Left forelimb (tissue), 1 donor: ENCODE measurements around the gene LYRM9.
"Not testable (repeated sequence)": the region's sequence is repeated elsewhere in the genome, so short reads cannot be mapped to it uniquely, and the experiment has no call there.

Experiments
- DNase-seq: peaks from one replicate; pipeline ENCODE4 v3.0.0-alpha.2; 2018; ENCODE audit warnings: low spot score

LYRM9 gene

DNA sequence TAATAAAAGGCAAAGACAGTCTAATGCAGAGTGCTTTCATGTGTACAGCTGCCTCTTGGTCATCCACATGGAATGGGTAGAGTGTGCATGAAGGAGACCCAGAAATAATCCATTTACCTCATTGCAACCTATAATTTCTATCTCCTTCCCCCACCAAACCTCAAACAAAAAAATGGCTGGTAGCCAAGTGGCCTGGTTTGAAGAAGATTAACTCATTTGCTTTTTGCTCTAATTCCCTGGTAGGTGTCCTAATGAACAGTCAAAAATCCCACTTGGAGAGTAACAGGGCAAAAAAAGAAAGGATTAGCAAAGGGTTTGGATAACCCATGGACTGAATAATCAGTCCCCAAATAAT, 13.0 kb upstream of the LYRM9 start:
- no peak for DNase-seq

DNA sequence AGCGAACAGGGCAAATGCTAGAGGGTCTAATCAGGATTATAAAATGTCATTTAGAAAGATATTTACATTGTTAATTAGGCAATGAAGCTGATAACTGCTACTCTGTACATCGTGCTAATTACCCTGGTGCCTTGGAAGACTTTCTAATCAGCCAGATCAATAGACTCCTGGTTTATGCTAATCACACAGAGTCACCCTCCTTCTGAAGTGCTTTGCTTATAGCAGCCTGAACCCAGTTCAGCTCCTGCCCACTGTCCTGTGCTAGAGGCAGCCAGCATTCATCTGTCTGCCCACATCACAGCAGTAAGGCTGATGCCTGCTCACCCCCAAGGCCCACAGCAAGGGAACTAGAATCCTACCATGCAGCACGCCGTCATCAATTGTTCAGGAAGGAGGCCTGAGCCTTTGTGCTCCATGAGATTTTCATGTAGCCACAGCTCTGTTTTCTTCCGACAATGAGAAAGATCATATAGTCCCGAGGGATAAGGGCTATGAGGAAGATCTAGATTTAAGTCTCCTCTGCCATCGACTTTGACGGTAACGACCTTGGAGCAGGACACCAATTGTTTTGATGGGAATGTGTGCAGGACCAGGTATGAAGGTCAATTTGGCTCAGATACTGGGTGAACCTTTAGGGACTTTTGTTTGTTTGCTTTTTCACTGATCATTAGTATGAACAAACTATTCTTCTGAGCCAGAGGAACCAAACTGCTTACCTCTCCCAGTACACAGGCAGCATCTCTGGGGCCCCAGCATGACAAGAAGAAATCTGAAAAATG, 12.5 kb upstream of the LYRM9 start:
- no peak for DNase-seq

GRCh38 chr17:27904534-27905446, 11.6 kb upstream of the LYRM9 start:
- no peak for DNase-seq

DNA sequence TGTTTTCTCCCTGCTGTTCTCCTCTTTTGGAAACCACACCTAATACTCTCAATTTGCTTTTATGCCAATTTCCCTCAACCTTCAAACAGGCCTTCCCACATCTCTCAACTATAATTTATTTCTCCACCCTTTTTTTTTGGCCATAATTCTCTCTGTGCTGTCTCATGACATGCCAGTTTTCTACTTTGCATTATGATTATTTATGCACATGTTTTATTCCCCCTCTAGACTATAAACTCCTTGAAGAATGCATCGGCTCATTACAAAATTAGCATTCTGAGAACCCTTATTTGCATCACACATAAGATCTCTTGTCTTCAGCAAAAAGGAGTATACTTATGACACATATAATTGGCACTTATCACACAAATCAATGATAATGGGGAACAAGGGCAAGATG, 10.9 kb upstream of the LYRM9 start:
- no peak for DNase-seq

DNA sequence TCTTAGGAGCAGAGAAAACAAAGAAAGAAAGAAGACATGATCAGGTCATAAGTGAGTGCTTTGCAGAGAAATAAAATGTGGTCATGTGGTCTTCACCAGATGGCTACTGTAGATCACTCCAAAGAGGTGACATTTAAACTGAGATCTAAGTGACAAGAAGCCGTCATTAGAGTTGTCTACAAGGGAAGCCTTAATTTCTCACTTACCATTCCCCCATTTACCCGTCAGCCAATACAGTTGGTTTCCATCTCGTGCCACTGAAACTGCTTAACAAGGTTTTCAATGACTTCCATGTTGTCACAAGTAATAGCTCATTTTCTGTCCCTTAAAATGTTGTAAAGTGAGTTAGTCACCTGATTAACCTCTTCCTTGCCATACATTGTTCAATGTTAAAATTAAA, 6.4 kb upstream of the LYRM9 start:
- no peak for DNase-seq

- DNase-seq, result no peak
These were observed 4.9 kb upstream of the LYRM9 start for GRCh38 chr17:27898096-27898495.

- no peak for DNase-seq
These were observed 3.5 kb upstream of the LYRM9 start for GRCh38 chr17:27896701-27897100.

DNA sequence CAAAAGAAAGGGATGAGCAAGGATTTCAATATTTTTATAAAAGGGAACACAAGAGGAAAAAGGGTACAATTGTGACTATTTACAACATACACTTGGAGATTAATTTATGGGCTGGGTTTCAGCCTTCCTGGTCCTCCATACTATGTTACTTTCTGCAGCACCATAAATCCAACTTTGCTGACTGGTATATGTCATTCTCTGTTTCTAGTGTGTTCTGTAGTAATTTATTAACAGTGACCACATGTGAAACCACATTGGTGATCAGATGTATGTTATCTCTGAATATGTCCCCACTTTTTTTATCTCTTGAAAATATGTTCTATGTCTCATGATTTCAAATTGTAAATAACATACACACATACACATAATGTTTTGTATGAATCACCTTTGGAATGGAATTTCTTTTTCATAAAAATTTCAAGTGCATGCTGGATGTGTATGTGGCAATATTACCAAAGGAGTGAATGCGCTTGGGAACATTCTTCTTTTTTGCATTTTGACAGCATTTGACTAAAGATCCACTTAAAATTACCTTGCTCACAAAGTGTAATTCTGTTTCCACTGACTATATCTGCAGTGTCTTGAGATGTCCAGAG, 2.9 kb upstream of the LYRM9 start:
- no peak for DNase-seq

DNA sequence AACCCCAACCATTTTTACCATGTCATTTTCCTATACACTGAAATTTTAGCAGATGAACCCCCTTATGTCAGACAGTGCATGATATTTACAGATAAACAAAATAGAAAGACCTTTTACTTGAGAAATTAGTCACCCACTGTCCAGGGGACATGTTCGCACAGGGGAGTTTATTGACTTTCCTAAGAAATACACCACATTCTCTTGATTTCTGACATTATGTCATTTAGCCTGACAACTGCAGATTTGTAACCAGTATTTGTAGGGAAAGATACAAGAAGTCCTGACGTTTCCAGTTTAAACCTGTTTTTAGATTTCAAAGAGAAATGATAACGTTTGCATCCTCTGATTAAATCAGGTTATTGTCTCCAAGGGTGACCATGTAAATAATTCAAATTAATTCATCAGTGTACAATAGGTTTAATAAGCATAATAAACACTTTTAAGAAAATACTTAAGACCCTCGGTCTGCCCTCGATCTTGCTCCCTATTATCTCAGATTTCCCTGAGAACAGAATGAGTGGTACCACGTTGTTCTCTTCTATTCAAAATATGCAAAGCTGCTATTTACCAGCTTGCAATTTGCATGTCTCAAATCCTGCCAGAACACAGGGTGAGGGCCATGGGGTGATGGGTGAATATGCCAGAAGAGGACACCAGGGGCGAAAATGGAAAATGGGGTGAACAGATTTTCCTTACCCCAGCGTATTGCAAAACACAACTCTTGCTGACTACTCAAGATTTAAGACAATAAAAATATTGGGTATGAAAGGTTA, 2.1 kb upstream of the LYRM9 start:
- no peak for DNase-seq

GRCh38 chr17:27893841-27894503, 807 bp upstream of the LYRM9 start:
- no peak for DNase-seq

- DNase-seq, result no peak
These were observed 661 bp downstream of the LYRM9 start for GRCh38 chr17:27892542-27892865.

DNA sequence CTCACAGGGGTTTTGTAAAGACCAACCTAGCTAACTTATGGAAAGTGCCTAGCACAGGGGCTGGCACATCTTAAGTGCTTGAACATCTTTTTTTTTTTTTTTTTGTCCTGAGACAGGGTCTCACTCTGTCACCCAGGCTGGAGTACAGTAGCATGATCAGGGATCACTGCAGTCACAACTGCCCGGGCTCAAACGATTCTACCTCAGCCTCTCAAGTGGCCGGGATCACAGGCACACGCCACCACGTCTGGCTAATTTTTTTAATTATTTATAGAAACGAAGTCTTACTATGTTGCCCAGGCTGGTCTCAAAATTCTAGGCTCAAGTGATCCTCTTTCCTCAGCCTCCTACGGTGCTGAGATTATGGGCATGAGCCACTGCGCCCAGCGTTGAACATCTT, 1.3 kb downstream of the LYRM9 start:
- DNase-seq, result no peak

GRCh38 chr17:27889711-27890251, 3.4 kb downstream of the LYRM9 start:
- DNase-seq, result no peak

GRCh38 chr17:27888945-27889344, 4.2 kb downstream of the LYRM9 start:
- no peak for DNase-seq

- DNase-seq, result no peak
These were observed 5.1 kb downstream of the LYRM9 start for GRCh38 chr17:27888067-27888466.

- DNase-seq, result not testable (repeated sequence)
These were observed 6.7 kb downstream of the LYRM9 start for GRCh38 chr17:27886348-27886906.

GRCh38 chr17:27882162-27882840, 10.9 kb downstream of the LYRM9 start:
- DNase-seq, result no peak

GRCh38 chr17:27879987-27880608, 13.1 kb downstream of the LYRM9 start:
- DNase-seq, result peak; percentile 81

DNA sequence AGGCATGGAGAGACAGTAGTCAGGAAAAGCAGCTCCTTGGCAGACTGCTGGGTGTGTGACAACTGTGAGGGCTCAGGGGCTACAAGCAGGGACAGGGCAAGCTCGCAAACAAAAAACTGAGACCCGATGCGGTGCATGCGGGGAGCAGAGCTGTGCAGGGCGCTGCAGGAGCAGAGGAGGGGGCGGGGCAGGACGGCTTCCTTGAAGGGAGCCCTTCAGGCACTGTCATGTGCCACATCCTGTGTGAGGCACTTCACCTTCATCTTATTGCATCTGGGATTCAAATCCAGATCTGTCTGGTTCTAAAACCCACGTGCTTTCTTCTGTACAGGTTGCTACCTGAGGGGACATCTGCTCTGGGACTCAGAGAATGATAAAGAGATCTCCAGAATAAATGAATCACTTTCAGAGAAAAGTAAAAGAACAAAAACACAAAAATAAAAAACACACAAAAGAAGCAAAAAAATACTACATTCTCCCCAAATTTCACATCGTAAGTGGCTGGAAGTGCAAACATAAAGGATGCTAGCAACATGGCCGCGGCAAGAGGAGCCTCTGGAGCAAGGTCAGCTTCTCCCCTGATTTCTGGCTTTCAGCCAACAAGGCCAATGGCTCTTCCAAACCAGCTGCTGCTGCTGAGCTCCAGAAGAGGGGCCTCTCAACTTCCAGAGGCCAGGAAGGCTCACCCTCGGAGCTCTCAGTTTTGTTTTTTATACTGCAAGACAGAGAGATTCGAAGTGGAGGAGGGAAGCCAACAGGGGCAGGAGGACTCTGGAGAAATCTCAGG, 14.2 kb downstream of the LYRM9 start:
- DNase-seq, result peak; percentile 74
